ENCODE measurements around the gene MAPK1IP1L. TPM values are rescaled to one million over a fixed set of nuclear protein-coding genes. Genes with fewer than 3 reads are reported as not detected.
A peak's percentile ranks its signal among the peaks of the same experiment; 100 is the strongest.

The MAPK1IP1L gene
- polyA plus RNA-seq, 1 of the 3 experiments (the other 2 are of a cell fraction): 129 TPM

DNA sequence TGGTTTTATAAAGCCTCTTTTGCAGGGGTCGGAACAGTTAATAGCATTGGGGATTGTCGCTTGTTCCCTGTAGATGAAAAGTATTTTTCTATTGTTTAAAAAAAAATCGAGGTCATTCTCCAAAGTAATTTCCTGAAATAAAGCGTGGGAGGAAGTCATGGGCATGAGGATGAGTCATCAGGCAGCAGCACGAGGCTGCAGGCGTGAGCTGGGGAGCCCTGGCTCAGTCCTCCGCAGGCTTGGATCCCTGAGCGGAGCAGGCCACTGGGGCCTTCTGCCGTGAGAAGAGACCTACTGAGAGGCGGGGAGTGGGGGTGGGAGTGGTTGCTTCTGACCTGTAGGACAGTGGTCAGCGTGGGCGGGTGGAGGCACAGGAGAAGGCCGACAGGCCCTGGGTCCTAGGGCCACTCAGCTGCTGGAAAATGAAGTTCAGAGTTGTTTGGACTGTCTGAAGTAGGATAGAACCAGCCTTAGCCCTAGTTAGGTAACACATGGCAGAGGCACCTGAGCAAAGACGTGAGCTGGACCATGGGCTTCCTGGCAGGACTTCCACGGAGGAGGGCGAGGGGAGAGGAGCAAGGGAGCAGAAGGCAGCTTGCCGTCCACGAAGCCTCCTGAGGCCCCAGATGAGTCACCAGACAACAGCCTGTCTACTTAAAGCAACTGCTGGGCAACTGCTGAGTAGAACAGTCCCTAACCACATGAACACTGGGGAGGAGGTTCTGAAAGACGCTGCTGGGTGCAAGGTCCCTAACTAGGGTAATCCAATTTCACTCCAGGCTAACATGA lies 56.5 kb downstream of the MAPK1IP1L start:
- no peak for DNase-seq
- Histone ChIP-seq H3K9me2 (no peaks in the 10 kb centered on the region), H3K9ac (peak overlapping the region; percentile 53; the same call in 1 of the 2 replicates), H3K27ac (ENCODE audit: low read depth in 2 of 2, low read length in 1 of 2) (peak overlapping the region; percentile 65 to 99), H3F3A (replicated peaks; ENCODE audit: insufficient read depth) (peaks cover 23% of the 10 kb centered on the region), H3K79me2 (ENCODE audit: insufficient read depth) (no peaks in the 10 kb centered on the region), H3K27me3 (ENCODE audit: insufficient read depth) (no peaks in the 10 kb centered on the region), H3K4me2 (peak overlapping the region; percentile 31; the same call in 1 of the 2 replicates), H2AFZ (ENCODE audit: low read depth) (peak overlapping the region; percentile 91), H3K4me3 (ENCODE audit: low read depth in 2 of 2, low read length in 1 of 2) (no peak overlapping the region), H3K9me3 (no peaks in the 10 kb centered on the region), H3K4me1 (ENCODE audit: control insufficient read depth in 1 of 2, insufficient read depth in 2 of 2, low read depth in 1 of 2, low read length in 1 of 2) (peaks cover 7 to 23% of the 10 kb centered on the region in 2 experiments), H3K36me3 (replicated peaks in 1 of 2; ENCODE audit: control insufficient read depth in 1 of 2, insufficient read depth in 2 of 2, low read length in 1 of 2) (no peaks in the 10 kb centered on the region), H4K20me1 (ENCODE audit: insufficient read depth) (no peaks in the 10 kb centered on the region)
- WGBS (ENCODE audit: low lambda C conversion rate): 35% methylated on average over 19 of the region's 19 CpGs
- CTCF ChIA-PET: interaction anchor here (1.1 to 1.3 kb wide), 4 partner anchors 10 to 49 kb away, joined by 3 read pairs; no protein-coding TSS in a partner anchor
- POLR2A ChIA-PET: no interaction called here
- TF ChIP-seq GATA2 (CRISPR knock-in tag; IDR thresholded peaks at IDR 0.05) (no peak), NFIC (IDR thresholded peaks at IDR 0.05; ENCODE audit: borderline replicate concordance) (no peak), FOXJ3 (CRISPR knock-in tag; IDR thresholded peaks at IDR 0.05) (no peak), CHD2 (IDR thresholded peaks at IDR 0.05; ENCODE audit: low read length, partially characterized antibody) (no peak), EP300 (IDR thresholded peaks at IDR 0.05; ENCODE audit: borderline replicate concordance in 1 of 2, low read depth in 1 of 2, low read length in 1 of 2) (no peak), GABPA (IDR thresholded peaks at IDR 0.05; ENCODE audit: low read depth) (peak; percentile 31; the same call in 1 of the 2 replicates), FOSL2 (IDR thresholded peaks at IDR 0.05; ENCODE audit: borderline replicate concordance, low read depth) (peak; percentile 90), ELF1 (IDR thresholded peaks at IDR 0.05) (peak; percentile 46; the same call in 1 of the 2 replicates), JUND (IDR thresholded peaks at IDR 0.05) (peak; percentile 88)
- TF ChIP-seq, protein P1, sequence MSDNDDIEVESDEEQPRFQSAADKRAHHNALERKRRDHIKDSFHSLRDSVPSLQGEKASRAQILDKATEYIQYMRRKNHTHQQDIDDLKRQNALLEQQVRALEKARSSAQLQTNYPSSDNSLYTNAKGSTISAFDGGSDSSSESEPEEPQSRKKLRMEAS (IDR thresholded peaks at IDR 0.05; ENCODE audit: low read depth): peak; percentile 100
- TF ChIP-seq, protein P2, sequence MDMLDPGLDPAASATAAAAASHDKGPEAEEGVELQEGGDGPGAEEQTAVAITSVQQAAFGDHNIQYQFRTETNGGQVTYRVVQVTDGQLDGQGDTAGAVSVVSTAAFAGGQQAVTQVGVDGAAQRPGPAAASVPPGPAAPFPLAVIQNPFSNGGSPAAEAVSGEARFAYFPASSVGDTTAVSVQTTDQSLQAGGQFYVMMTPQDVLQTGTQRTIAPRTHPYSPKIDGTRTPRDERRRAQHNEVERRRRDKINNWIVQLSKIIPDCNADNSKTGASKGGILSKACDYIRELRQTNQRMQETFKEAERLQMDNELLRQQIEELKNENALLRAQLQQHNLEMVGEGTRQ (IDR thresholded peaks at IDR 0.05; ENCODE audit: borderline replicate concordance, low read depth, low read length): no peak
- TF ChIP-seq, protein P3, sequence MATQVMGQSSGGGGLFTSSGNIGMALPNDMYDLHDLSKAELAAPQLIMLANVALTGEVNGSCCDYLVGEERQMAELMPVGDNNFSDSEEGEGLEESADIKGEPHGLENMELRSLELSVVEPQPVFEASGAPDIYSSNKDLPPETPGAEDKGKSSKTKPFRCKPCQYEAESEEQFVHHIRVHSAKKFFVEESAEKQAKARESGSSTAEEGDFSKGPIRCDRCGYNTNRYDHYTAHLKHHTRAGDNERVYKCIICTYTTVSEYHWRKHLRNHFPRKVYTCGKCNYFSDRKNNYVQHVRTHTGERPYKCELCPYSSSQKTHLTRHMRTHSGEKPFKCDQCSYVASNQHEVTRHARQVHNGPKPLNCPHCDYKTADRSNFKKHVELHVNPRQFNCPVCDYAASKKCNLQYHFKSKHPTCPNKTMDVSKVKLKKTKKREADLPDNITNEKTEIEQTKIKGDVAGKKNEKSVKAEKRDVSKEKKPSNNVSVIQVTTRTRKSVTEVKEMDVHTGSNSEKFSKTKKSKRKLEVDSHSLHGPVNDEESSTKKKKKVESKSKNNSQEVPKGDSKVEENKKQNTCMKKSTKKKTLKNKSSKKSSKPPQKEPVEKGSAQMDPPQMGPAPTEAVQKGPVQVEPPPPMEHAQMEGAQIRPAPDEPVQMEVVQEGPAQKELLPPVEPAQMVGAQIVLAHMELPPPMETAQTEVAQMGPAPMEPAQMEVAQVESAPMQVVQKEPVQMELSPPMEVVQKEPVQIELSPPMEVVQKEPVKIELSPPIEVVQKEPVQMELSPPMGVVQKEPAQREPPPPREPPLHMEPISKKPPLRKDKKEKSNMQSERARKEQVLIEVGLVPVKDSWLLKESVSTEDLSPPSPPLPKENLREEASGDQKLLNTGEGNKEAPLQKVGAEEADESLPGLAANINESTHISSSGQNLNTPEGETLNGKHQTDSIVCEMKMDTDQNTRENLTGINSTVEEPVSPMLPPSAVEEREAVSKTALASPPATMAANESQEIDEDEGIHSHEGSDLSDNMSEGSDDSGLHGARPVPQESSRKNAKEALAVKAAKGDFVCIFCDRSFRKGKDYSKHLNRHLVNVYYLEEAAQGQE (IDR thresholded peaks at IDR 0.05; ENCODE audit: low read depth, low read length): peak; percentile 29; the same call in 1 of the 2 replicates
- TF ChIP-seq, protein P4, sequence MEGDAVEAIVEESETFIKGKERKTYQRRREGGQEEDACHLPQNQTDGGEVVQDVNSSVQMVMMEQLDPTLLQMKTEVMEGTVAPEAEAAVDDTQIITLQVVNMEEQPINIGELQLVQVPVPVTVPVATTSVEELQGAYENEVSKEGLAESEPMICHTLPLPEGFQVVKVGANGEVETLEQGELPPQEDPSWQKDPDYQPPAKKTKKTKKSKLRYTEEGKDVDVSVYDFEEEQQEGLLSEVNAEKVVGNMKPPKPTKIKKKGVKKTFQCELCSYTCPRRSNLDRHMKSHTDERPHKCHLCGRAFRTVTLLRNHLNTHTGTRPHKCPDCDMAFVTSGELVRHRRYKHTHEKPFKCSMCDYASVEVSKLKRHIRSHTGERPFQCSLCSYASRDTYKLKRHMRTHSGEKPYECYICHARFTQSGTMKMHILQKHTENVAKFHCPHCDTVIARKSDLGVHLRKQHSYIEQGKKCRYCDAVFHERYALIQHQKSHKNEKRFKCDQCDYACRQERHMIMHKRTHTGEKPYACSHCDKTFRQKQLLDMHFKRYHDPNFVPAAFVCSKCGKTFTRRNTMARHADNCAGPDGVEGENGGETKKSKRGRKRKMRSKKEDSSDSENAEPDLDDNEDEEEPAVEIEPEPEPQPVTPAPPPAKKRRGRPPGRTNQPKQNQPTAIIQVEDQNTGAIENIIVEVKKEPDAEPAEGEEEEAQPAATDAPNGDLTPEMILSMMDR (IDR thresholded peaks at IDR 0.05): no peak
